GM23338 (cell line): ENCODE data around the gene PPM1N. TPM values are rescaled to one million over a fixed set of nuclear protein-coding genes. Genes with fewer than 3 reads are reported as not detected.
A peak's percentile ranks its signal among the peaks of the same experiment; 100 is the strongest.

ENCODE experiments used
- ATAC-seq: fragments of 200-7000 bp; cut with Tn5 transposase; 3 replicates; pipeline ENCODE4 v1.9.1; 2020
- DNase-seq: peaks from one replicate; pipeline ENCODE4 v3.0.0-alpha.2; 2015; ENCODE audit warnings: low spot score
- H2AFZ ChIP-seq: fragments of 200-600 bp; sonication (generic); 2 replicates; pipeline ENCODE4 v1.8.0; 2016; ENCODE audit warnings: antibody characterized with exemption, mild to moderate bottlenecking, moderate library complexity
- H3F3A ChIP-seq: fragments of 200-600 bp; sonication (generic); replicated peaks from 2 replicates; pipeline ENCODE4 v1.8.0; 2017; ENCODE audit warnings: antibody characterized with exemption, mixed run types, low read depth
- H3K27ac ChIP-seq: fragments of 200-600 bp; sonication (generic); 2 replicates; pipeline ENCODE4 v1.6.1; 2016; ENCODE audit warnings: low read depth
- H3K27me3 ChIP-seq: fragments of 200-600 bp; sonication (generic); 2 replicates; pipeline ENCODE4 v1.8.0; 2016; ENCODE audit warnings: mild to moderate bottlenecking, mixed run types, moderate library complexity; ENCODE audit not compliant: insufficient read depth
- H3K36me3 ChIP-seq: fragments of 200-600 bp; sonication (generic); 2 replicates; pipeline ENCODE4 v1.8.0; 2016; ENCODE audit warnings: mild to moderate bottlenecking; ENCODE audit not compliant: insufficient read depth
- H3K4me1 ChIP-seq: fragments of 200-600 bp; sonication (generic); 2 replicates; pipeline ENCODE4 v1.8.0; 2016; ENCODE audit warnings: mild to moderate bottlenecking, moderate library complexity; ENCODE audit not compliant: insufficient read depth
- H3K4me2 ChIP-seq: fragments of 200-600 bp; sonication (generic); 2 replicates; pipeline ENCODE4 v1.7.1; 2017; ENCODE audit warnings: mixed run types
- H3K4me3 ChIP-seq: fragments of 200-600 bp; sonication (generic); 2 replicates; pipeline ENCODE4 v1.6.1; 2016; ENCODE audit warnings: mixed run types
- H3K79me2 ChIP-seq: fragments of 200-600 bp; sonication (generic); replicated peaks from 2 replicates; pipeline ENCODE4 v1.8.0; 2017; ENCODE audit warnings: mild to moderate bottlenecking; ENCODE audit not compliant: insufficient read depth
- H3K9me2 ChIP-seq: fragments of 200-600 bp; sonication (generic); 2 replicates; pipeline ENCODE4 v1.8.0; 2017; ENCODE audit not compliant: insufficient read depth
- H4K20me1 ChIP-seq: fragments of 200-600 bp; sonication (generic); replicated peaks from 2 replicates; pipeline ENCODE4 v1.8.0; 2017; ENCODE audit warnings: mild to moderate bottlenecking; ENCODE audit not compliant: insufficient read depth
- H3K27ac Mint-ChIP-seq: 2 replicates; pipeline ENCODE4 v1.8.0; 2020; ENCODE audit warnings: inconsistent platforms, mild to moderate bottlenecking, moderate library complexity, mixed read lengths
- H3K27me3 Mint-ChIP-seq: 3 replicates; pipeline ENCODE4 v1.8.0; 2022; ENCODE audit warnings: low read depth, mild to moderate bottlenecking, moderate library complexity, mixed read lengths, inconsistent platforms; ENCODE audit not compliant: insufficient read depth, poor library complexity
- H3K36me3 Mint-ChIP-seq: 3 replicates; pipeline ENCODE4 v1.8.0; 2021; ENCODE audit warnings: low read depth, mild to moderate bottlenecking, inconsistent platforms, moderate library complexity, mixed read lengths
- H3K4me1 Mint-ChIP-seq: 3 replicates; pipeline ENCODE4 v1.8.0; 2020; ENCODE audit warnings: mild to moderate bottlenecking, inconsistent platforms, mixed read lengths
- H3K4me3 Mint-ChIP-seq: 3 replicates; pipeline ENCODE4 v1.8.0; 2021; ENCODE audit warnings: moderate library complexity, mild to moderate bottlenecking, inconsistent platforms, mixed read lengths
- H3K9me3 Mint-ChIP-seq: 3 replicates; pipeline ENCODE4 v1.8.0; 2020; ENCODE audit warnings: moderate library complexity, mild to moderate bottlenecking, inconsistent platforms, mixed read lengths
- CREB1 ChIP-seq: fragments of 250-450 bp; sonication (Bioruptor Pico); IDR thresholded peaks from 2 replicates; pipeline ENCODE4 v1.5.0; 2020; ENCODE audit warnings: low read depth, mild to moderate bottlenecking, moderate library complexity
- CTCF ChIP-seq, 2 experiments: fragments of 200-600 bp in 1 of 2; sonication (generic) in 1 of 2; conservative IDR thresholded peaks; 2 replicates each; pipeline versions ENCODE4 v1.5.1 to v1.6.1; 2016 to 2017; ENCODE audit warnings: antibody characterized with exemption in 2 of 2, low read depth in 2 of 2, mild to moderate bottlenecking in 2 of 2, moderate library complexity in 1 of 2
- EZH2 ChIP-seq: fragments of 200-600 bp; sonication (generic); IDR thresholded peaks from one replicate; pipeline ENCODE4 v1.8.0; 2017; ENCODE audit warnings: antibody characterized with exemption, mild to moderate bottlenecking, low read depth; ENCODE audit not compliant: unreplicated experiment
- EZH2phosphoT487 ChIP-seq: fragments of 200-600 bp; sonication (generic); IDR thresholded peaks from one replicate; pipeline ENCODE4 v1.8.1; 2018; ENCODE audit warnings: antibody characterized with exemption; ENCODE audit not compliant: unreplicated experiment
- POLR2AphosphoS5 ChIP-seq: IDR thresholded peaks from 2 replicates; pipeline ENCODE4 v1.6.1; 2016; ENCODE audit warnings: antibody characterized with exemption, low read depth
- ZNF331 ChIP-seq: fragments of 250-450 bp; sonication (Bioruptor Pico); IDR thresholded peaks from 2 replicates; pipeline ENCODE4 v1.5.0; 2020; ENCODE audit warnings: low read depth, mild to moderate bottlenecking, moderate library complexity
- ZNF462 ChIP-seq: fragments of 250-450 bp; sonication (Bioruptor Pico); IDR thresholded peaks from 2 replicates; pipeline ENCODE4 v1.5.0; 2020; ENCODE audit warnings: mild to moderate bottlenecking, moderate library complexity
- polyA plus RNA-seq: library from polyadenylated mRNA; unstranded; fragments of >200 nt; fragmentation: Nextera tagmentation; extraction: Ambion mirVana; gene quantifications from 2 replicates; pipeline ENCODE4 v1.2.1, GENCODE V29; 2016
- total RNA-seq: library from RNA; depleted of rRNA; stranded (reverse); fragments of >200 nt; shearing (Covaris generic); gene quantifications from 2 replicates; pipeline ENCODE4 v1.2.3, GENCODE V29; 2014
- TF ChIP-seq, protein P1 (sequence below): IDR thresholded peaks from 2 replicates; pipeline ENCODE4 v1.6.1; 2016; ENCODE audit warnings: antibody characterized with exemption

The PPM1N gene
- total and polyA plus RNA-seq, 2 experiments from 2014 or later, result 15.2 to 25.1 TPM

DNA sequence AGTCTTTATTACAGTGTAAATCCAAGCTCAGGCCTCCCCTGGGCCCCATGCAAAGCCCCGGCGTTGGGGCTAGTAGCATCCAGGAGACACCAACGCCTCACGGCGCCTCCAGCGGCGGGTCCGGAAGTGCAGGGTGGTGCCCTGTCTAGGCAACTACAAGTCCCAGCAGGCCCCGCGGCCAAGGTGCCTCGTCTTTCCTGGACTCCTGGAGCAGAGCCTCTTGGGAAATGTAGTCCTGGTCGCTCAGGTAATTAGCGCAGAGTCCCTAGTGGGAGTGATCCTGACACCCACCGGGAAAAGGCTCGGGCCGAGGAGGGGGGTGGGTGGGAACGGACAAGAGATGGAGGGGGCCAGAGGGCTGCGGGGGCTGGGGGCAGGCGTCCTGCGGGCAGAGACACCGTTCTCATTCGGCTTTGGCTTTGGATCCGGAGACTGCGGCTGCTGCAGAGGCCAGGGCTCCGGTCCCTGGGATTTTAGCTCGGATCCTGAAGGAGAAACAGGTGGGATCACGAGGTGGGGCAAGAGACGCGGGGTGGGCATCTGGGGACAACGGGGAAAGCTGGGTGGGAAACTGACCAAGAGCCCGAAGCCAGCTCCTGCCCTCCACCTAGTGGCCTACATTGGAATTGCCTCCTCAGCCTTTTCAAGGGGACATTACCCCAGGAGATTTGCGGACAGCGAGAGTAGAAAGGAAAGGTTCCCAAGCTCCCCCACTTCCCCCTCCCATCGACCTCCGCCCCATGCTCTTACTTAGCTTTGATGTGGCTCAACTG lies 12.8 kb upstream of the PPM1N start:
- H2AFZ ChIP-seq, result peak overlapping the region; percentile 94; the same call in 1 of the 2 replicates
- TF ChIP-seq CTCF (conservative IDR thresholded peaks at IDR 0.05; ENCODE audit: low read depth in 2 of 2), result peak; percentile 60 to 84
- TF ChIP-seq, protein P1, sequence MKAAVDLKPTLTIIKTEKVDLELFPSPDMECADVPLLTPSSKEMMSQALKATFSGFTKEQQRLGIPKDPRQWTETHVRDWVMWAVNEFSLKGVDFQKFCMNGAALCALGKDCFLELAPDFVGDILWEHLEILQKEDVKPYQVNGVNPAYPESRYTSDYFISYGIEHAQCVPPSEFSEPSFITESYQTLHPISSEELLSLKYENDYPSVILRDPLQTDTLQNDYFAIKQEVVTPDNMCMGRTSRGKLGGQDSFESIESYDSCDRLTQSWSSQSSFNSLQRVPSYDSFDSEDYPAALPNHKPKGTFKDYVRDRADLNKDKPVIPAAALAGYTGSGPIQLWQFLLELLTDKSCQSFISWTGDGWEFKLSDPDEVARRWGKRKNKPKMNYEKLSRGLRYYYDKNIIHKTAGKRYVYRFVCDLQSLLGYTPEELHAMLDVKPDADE, result peak; percentile 97
- peak; percentile 56; the same call in 1 of the 2 replicates for TF ChIP-seq CREB1 (CRISPR knock-in tag)
- no peak for TF ChIP-seq POLR2AphosphoS5
- peak overlapping the region; percentile 69; the same call in 1 of the 2 replicates for H3K27ac ChIP-seq
- H3K4me2 ChIP-seq, result peak overlapping the region; percentile 85
- H4K20me1 ChIP-seq, result no peaks in the 10 kb centered on the region
- H3K27me3 Mint-ChIP-seq, result peaks cover 5% of the 10 kb centered on the region
- peak; percentile 97 for ATAC-seq
- H3F3A ChIP-seq, result no peaks in the 10 kb centered on the region; the same call in 1 of the 2 replicates
- H3K79me2 ChIP-seq, result no peaks in the 10 kb centered on the region
- no peaks in the 10 kb centered on the region for H3K36me3 ChIP-seq
- H3K9me3 Mint-ChIP-seq, result no peaks in the 10 kb centered on the region
- peaks cover 3% of the 10 kb centered on the region; the same call in 2 of the 3 replicates for H3K36me3 Mint-ChIP-seq
- H3K27ac Mint-ChIP-seq, result peak overlapping the region; percentile 95
- DNase-seq, result peak; percentile 98
- peak overlapping the region; percentile 88 for H3K4me3 Mint-ChIP-seq
- H3K4me1 Mint-ChIP-seq, result peaks cover 4% of the 10 kb centered on the region
- no peaks in the 10 kb centered on the region; the same call in 1 of the 2 replicates for H3K4me1 ChIP-seq
- H3K4me3 ChIP-seq, result peak overlapping the region; percentile 62
- H3K27me3 ChIP-seq, result no peaks in the 10 kb centered on the region
- H3K9me2 ChIP-seq, result no peaks in the 10 kb centered on the region

DNA sequence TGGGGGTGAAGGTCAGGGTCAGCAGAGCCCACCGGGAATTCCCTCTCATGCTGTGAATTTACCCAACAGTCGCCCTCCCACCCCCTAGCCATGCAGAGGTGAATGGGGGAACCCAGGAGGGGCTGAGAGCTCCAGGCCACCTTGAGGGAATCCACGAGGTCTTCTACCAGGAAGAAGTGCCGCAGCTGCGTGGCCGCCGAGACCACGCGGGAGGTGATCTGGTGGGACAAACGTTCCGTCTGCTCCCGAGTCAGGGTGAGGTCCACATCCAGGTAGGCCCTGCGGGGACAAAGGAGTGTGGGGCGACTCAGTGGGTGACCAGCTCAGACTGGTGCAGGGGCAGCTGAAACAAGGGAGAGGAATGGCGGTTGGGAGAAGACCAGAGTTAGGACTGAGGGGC lies 9.5 kb upstream of the PPM1N start:
- ATAC-seq, result no peak
- Histone ChIP-seq H3K9me2 (no peaks in the 10 kb centered on the region), H3K4me3 (no peak overlapping the region), H2AFZ (no peak overlapping the region), H3K27ac (no peak overlapping the region), H3K4me2 (no peak overlapping the region), H3K36me3 (no peaks in the 10 kb centered on the region), H3F3A (peaks cover 11% of the 10 kb centered on the region; the same call in 1 of the 2 replicates), H3K27me3 (no peaks in the 10 kb centered on the region), H3K4me1 (peaks cover 6% of the 10 kb centered on the region; the same call in 1 of the 2 replicates), H3K79me2 (no peaks in the 10 kb centered on the region), H4K20me1 (no peaks in the 10 kb centered on the region)
- Mint-ChIP-seq H3K4me3 (no peak overlapping the region), H3K9me3 (no peaks in the 10 kb centered on the region; the same call in 2 of the 3 replicates), H3K27me3 (peaks cover 14% of the 10 kb centered on the region), H3K27ac (no peak overlapping the region), H3K36me3 (peaks cover 3% of the 10 kb centered on the region; the same call in 2 of the 3 replicates), H3K4me1 (peaks cover 12% of the 10 kb centered on the region)
- DNase-seq, result no peak
- TF ChIP-seq EZH2 (no peak), ZNF462 (CRISPR knock-in tag) (no peak), POLR2AphosphoS5 (no peak), ZNF331 (CRISPR knock-in tag) (no peak), EZH2phosphoT487 (no peak), CTCF (conservative IDR thresholded peaks at IDR 0.05; ENCODE audit: low read depth in 2 of 2) (no peak)
